ENCODE results near the gene MSS51. TPM values are rescaled to one million over a fixed set of nuclear protein-coding genes. Genes with fewer than 3 reads are reported as not detected.

MSS51 gene
- 2.0 TPM in 2 replicates for total RNA-seq

GRCh38 chr10:73433538-73433867, at the start of gene MSS51:
Gene MSS51, minus strand, starts transcription at chr10:73433561. Its CDS starts 5,277 bp downstream, at chr10:73428284.

GRCh38 chr10:73413528-73414229, 19.7 kb downstream of the MSS51 start, which contains the start of gene ANXA7:
Gene ANXA7, minus strand, starts transcription at chr10:73414058. Its CDS starts 13,202 bp downstream, at chr10:73400856.

Other genes starting within 250 kb of the MSS51 start
- 59.7 and 66.5 TPM in 2 replicates for gene DNAJC9, start 186.3 kb downstream of the MSS51 start, total RNA-seq
- 75.1 and 95.6 TPM in 2 replicates for gene MRPS16, start 180.9 kb downstream of the MSS51 start, total RNA-seq
- 0.40 and 0.43 TPM in 2 replicates for gene CFAP70, start 74.7 kb downstream of the MSS51 start, total RNA-seq
- 86.0 and 108 TPM in 2 replicates for gene ANXA7, start 19.5 kb downstream of the MSS51 start, total RNA-seq
- 28.9 and 30.5 TPM in 2 replicates for gene PPP3CB, start 62.5 kb upstream of the MSS51 start, total RNA-seq
- 9.6 and 17.5 TPM in 2 replicates for gene USP54, start 157.8 kb upstream of the MSS51 start, total RNA-seq
- gene MYOZ1, start 207.9 kb upstream of the MSS51 start, total RNA-seq: not detected in 2 replicates
- not detected in 2 replicates for gene SYNPO2L, start 222.5 kb upstream of the MSS51 start, total RNA-seq

Data from thoracic aorta endothelial cell (primary cell).